Amygdala (tissue), 56 donors: ENCODE data around the gene CCDC86.

Experiments
- DNase-seq, 56 donors: peaks; one replicate each; lab custom pipeline; 2025; lab: John Stamatoyannopoulos, UW

The CCDC86 gene

GRCh38 chr11:60830478-60831142, 11.3 kb upstream of the CCDC86 start:
- DNase-seq = peak in 1 of 56 donors; percentile 49

GRCh38 chr11:60831143-60831500, 10.8 kb upstream of the CCDC86 start:
- peak in 54 of 56 donors; percentile 20 to 92 (median 66) for DNase-seq

- peak in 1 of 56 donors; percentile 16 for DNase-seq
Measured at GRCh38 chr11:60831501-60832079, 10.3 kb upstream of the CCDC86 start.

DNA sequence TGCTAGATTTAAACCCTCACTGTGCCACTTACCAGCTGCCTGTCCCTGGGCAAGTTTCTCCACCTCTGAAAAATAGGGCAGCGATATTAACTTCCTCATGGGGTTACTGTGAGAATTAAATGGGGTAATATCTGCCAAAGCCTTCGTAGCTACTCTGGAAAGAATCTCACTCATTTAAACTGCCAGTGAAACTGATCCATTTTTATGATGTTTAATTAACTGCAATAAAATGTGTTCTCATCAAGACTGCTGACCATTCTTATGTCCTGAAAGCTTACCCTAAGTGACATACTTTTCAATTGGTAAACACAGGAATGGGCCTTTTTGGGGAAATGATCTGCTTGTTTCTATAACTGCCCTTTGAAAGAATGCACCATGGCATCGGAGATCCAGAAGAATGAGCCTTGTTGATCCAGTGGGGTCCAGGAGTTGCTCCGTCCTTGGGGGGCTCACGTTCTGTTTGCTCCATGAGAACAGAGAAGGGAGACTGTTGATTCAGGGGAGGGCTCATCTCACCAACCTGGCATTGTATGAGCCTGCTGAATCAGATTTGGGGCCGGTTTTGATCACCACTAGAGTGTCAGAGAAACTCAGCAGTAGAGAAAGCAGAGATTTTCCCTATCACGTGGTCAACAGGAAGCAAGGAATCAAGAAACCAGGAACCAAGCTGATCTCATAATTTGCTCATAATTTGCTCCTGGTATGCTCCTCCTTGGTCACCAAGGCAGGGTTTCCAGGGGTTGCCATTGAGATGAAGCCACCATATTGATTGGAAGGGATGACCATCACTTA, 7.0 kb upstream of the CCDC86 start:
- no peak for DNase-seq

DNA sequence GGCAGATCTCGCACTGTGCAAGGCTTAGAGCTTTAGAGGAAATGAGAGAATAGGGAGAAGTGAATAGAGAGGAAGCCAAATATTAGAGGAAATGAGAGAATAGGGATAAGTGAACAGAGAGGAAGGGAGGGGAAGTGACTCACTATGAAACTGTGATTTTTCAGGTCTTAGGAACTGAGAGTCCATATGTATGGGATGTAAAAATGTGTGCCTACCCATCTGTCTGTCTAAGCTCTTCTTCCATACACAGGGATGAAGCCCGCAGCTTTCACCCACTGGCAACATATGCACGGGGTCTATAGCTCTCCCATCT, 6.4 kb upstream of the CCDC86 start:
- no peak for DNase-seq

GRCh38 chr11:60836866-60837515, 4.9 kb upstream of the CCDC86 start:
- no peak for DNase-seq

GRCh38 chr11:60838132-60838531, 3.8 kb upstream of the CCDC86 start:
- no peak for DNase-seq

DNA sequence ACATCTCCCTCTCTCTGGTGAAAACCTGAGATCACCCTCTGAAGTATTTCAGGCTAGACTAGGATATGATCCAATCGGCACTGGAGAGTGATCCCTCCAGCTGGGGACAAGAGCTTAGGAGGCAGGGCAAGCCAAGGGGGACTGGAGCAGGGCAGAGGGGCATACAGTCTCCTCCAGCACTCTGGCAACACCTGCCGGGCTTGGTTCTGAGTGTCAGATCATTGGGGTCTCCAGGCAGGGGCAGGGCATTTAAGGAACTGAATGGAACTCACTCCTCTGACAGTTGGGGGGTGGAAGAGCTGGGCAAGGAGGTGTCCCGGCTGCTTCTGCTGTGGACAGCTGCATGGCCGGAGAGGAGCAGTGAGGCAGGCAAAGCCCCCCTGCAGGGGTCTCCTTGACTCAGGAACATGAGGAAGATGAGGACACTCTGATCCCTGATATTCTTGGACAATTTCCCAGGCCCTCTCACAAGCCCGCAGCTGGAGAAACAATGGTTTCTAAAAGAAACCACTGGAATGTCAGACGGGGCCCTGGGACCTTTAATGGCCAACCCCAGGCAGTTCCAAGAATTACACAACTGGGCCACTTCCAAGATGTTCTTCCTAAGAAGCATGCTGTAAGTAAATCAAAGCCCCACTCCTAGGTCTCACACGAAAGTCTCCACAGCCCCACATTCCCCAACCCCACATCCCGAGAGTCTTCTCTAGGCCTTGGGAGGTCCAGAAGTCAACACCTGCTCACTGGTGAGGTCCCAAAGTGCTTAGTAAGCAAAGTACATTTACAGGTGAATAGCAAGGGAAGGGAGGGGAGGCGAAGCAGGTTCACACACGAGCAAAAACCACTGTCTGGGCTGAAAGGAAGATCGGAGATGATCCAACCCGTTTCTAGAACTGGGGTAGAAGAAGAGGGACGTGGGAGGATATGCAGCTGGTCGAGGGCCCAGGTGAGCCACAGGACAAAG, 1.2 kb upstream of the CCDC86 start:
- no peak for DNase-seq

GRCh38 chr11:60842668-60843600, 1.0 kb downstream of the CCDC86 start:
- no peak for DNase-seq

DNA sequence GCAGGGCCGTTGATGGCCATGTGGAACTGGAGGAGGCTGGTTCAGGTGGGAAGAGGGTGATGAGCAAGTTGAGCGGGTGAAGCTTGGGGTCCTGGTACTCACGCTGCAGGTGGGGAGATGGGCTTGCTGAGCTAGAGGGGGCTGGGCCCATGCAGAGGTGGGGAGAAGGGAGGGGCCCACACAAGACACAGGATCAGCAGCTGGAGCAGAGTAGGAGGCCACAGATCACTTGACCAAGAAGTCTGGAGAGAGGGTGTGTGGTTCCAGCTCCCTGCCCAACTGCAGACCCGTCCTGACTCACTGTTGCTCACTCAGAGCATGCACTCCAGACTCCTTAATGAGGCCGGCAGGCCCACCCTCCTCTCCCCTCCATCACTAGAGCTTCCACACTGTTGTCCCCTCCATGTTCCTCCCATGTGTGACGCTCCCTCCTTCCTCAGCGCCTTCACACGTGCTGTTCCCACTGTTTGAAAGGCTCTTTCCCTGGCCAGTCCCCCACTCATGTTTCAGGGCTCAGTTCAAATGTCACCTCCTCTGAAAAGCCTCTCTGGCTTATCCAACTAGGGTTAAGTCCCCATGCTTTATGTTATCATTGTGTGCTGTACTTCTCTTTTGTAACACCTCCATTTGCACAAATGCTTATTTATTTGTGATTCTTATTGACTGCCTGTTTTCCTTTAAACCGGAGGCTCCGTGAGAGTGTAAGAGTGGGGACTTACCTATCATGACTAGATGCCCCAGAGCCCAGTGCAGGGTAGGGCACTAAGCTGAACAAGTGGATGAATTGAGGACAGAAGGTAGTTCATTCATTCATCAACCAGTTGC, 2.3 kb downstream of the CCDC86 start:
- no peak for DNase-seq

- no peak for DNase-seq
Measured at GRCh38 chr11:60844870-60845221, 2.9 kb downstream of the CCDC86 start.

GRCh38 chr11:60845338-60845737, 3.4 kb downstream of the CCDC86 start:
- DNase-seq = no peak

- no peak for DNase-seq
Measured at GRCh38 chr11:60847281-60847680, 5.4 kb downstream of the CCDC86 start.

- DNase-seq = no peak
Measured at GRCh38 chr11:60847896-60848295, 6.0 kb downstream of the CCDC86 start.

DNA sequence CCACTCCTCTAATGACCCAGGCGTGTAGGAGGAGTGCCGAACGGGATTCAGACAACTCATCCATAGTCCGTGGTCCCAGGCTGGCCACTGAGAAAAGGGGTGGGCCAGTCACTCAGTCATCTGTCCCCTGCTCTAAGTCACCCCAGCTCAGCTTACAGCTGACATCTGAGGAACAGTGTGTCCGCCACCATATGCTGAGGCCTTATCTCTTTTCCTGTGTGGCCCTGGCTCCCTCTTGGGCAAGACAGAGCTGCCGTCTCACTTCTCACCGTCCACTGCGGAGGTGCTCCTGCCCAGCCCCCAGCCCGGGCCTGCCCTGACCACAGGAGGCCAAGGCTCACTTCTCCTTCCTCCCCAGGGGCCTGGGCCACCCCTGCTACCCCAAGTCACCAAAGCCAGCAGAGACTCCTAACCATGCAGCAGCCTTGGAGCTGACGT, 6.8 kb downstream of the CCDC86 start:
- DNase-seq = no peak

DNA sequence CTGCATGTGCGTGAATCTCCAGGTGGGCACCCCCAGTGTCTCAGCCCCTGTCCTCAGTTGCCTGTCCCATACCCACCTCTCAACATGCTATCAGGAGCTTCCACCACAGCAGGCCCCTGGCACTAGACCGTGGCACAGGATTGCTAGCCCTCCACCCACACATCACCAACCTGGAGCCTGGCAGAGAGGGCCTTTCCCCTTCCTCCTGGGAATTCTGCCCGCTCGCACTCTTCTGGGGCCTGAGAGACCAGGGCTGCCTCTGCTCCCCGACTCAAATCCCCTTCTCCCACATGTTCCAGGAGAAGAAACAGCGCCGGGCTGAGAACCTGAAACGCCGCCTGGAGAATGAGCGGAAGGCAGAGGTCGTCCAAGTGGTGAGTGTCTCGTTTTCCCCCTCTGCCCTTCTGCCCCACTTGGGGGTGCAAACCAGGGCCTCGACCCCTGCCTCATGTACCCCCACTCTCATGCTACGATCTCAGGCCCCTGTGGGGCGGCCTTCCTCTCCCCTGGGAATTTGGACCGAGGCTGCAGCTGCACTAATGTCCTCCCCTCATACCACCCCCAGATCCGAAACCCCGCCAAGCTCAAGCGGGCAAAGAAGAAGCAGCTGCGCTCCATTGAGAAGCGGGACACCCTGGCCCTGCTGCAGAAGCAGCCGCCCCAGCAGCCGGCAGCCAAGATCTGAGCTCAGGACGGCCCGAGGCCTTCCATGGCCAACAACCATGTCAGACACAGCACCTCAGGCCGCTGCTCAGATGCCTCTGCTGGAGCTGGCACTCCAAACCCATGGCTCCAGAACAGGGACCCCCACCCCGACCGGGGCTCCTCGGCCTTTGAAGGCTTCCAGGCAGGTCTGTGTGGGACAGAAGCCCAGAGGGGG, 8.0 kb downstream of the CCDC86 start:
- DNase-seq = no peak
